HG03575 (cell line): Measurements from ENCODE around the gene TBC1D22A.

Experiments
- ATAC-seq: cut with Tn5 transposase; IDR thresholded peaks from one replicate; pipeline ENCODE4 v1.9.1; 2021; ENCODE audit not compliant: unreplicated experiment, insufficient number of reproducible peaks, low FRiP score; ENCODE audit errors: extremely low read depth

The TBC1D22A gene

DNA sequence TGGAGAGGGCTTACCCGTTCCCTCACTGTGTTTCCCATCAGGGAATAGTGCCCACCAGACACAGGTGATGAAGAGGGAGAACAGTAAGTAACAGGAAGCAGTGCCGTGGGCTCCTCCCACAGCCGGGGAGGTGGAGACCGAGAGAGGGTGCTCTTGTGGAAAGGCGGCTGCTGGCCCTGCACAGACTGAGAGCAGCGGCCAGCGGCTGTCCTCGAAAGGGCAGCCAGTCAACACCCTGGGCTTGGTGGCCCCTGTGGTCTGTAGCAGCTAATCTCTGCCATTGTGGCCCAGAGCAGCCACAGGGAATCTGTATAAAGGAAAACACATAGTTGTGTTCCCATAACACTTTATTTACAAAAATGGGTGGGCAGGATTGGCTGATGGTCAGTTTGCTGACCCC, 121.9 kb downstream of the TBC1D22A start:
- no peak for ATAC-seq

DNA sequence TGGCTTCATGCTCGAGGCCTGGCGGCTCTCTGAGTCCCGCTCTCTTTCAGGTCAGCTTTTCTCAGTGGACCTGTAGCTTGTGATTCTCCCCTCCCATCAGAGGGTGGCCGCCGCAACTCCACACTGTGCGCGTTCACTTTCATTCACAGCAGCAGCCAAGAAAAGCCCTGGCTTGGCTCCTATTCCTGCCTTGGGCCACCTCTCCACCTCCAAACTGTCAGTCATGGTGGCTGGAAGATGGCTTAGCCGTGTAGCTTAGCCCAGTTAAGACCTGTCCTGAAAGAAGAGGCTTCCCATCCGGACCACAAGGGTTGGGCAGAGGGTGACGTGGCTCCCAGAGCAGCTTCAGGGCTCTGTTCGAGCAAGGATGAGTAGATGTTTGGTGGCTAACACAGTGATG, 125.5 kb downstream of the TBC1D22A start:
- no peak for ATAC-seq

DNA sequence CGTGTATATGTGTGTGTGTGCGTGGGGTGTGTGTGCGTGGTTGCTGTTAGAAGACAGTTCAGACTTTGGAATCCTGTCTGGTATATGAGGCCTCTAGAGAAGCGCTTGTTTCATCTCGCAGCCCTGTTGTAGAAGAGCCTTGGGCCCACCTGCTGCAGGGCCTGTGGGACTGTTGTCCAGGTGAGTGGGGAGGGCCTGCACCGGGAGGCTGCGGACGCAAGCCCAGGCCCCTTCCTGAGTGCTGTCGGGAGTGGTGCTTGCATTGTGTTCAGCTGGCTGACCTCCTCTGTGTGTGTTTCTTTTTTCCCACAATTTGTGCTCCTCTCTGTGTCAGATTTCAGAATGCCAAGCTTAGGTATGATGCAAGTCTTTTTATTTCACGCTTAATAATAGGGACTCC, 128.4 kb downstream of the TBC1D22A start:
- ATAC-seq: no peak

- no peak for ATAC-seq
Observed at GRCh38 chr22:46891382-46891951, 129.0 kb downstream of the TBC1D22A start.

GRCh38 chr22:46892866-46893265, 130.4 kb downstream of the TBC1D22A start:
- ATAC-seq: no peak

DNA sequence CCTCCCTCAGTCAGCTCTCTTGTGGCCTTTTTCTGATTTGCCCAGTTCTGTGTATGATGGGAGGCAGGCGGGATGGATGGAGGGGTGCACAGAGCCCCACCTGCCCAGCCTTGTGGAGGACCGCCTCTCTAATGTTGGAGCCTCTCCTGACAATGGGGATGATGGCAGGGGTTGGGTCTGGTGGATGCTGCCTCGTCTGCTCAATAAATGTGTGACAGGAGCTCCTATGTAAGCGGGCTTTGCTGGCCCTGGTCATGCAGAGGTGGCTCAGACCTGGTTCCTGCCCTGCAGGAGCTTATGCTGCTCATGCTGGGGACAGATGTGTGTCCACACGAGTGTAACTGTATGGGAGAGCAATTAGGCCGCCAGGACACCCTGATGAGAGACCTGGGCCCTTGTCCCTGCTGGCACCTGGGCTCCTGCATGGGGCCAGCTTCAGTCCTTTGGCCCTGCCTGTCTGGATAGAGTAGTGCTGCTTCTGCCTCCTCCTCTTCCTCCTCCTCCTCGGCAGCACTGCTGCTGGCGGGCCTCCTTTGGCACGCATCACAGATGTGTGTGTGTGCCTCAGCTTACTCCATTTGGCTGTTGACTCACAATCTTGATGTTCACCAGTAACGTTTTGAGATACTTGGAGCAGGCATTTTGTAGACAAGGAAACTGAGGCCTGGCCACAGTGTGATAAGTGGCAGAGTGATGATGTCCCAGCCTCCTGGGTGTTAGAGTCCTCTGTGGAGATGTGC, 131.0 kb downstream of the TBC1D22A start:
- ATAC-seq: no peak

- ATAC-seq: no peak
Observed at GRCh38 chr22:46894081-46894671, 131.7 kb downstream of the TBC1D22A start.

- ATAC-seq: no peak
Observed at GRCh38 chr22:46894851-46895640, 132.6 kb downstream of the TBC1D22A start.

GRCh38 chr22:46895753-46896152, 133.3 kb downstream of the TBC1D22A start:
- no peak for ATAC-seq

- no peak for ATAC-seq
Observed at GRCh38 chr22:46896166-46896565, 133.7 kb downstream of the TBC1D22A start.

DNA sequence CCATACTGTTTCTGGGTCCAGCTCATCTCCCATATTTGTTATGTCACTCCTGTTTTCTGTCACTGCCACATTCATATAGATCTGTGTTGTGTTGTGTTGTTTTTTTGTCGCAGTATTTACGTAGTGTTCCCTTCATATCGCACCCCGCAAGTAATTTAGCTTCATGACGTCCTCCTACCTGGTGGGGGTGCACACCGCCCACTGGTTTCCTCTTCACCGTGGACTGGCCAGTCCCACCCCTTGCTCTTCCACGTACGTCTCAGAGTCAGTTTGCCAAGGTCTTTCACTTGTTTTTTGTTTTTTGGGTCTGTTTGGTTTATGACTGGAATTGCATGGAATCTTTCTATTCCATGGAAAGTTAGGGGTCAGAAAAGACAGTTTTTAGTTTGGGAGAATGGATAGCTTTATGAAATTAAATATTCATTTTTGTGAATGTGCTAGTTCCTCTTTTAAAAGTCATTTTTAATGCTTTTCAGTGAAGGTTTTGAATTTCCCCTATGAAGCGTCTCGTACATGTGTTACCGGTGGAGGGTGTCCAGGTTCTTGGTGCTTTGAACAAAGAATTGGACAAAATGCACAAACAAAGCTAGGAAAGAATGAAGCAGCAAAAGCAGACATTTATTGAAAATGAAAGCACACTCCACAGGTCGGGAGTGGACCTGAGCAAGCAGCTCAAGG, 134.3 kb downstream of the TBC1D22A start:
- ATAC-seq: no peak

DNA sequence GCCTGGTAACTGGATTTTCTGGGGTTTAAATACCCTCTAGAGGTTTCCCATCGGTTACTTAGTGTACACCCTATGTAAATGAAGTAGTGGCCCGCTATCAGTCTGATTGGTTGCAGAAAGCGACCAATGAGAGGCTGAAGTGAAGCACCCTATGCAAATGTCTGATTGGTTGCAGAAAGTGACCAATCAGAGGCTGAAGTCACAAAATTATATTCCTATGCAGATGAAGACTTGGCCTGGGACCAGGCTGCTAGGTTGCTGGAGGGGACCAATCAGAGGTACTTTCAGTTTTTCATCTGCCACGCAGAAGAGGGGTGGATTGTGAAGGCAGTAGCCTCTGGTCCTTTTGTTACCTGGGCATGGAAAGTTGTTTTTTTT, 134.8 kb downstream of the TBC1D22A start:
- ATAC-seq: no peak

GRCh38 chr22:46900549-46900948, 138.1 kb downstream of the TBC1D22A start:
- ATAC-seq: no peak

DNA sequence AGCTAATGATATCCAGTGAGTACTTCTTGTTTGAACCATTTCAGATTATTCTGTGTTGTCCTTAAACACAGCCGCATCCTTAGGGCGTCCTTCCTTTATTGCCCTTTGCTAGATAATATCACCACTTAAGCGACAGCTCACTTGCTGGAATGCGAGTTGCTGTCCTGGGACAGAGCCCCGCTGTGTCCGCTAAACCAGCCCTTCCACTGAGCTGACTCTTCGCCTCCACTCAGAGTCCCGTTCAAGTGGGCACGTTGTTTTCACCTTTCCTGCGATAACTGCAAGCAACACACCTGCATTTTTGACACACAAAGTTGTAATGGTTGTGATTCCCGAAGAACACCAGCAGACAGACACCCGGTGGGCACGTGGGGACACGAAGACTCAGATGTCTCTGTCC, 140.0 kb downstream of the TBC1D22A start:
- ATAC-seq: no peak

DNA sequence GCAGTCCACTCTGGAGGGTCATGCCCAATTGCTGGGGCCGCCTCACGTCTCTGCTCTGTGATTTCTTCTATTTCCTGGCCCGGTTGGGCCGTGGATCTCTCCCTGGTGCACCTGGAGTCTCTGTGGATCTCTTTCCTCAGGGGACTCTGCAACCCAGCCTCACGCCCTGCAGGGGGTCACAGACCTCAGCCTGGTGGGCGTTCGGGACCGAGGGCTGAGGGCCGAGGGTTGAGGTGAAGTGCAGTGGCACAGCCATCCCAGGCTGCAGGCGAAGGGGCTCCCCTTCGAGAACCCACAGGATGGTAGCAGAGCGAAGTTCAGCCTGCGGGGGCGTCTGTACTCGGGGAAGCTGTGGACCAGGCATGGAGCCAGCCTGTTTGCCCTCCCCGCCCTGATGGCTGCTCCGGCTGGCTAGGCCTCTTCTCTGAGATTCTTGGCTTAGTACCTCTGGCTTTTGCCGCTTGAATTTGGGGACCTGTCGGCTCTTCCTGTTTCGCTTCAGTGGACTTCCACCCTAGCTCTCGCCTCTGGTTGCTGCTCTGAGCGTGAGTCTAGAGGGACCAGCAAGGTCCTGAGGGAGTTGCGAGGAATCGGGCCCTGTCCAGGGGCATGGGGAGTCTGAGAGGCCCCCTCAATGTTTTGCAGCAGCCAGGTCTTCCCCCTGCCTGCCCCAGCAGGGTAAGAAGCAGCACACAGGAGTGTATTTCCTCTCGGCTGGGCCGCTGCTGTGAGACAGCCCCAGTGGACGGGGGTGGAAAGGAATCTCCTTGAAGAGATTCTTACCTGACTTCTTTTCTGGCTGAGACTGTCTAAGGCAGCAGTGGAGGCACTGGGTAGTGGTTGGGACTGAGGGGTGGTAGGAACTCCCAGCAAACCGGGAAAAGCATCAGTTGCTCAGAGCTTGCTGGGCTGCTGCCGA, 140.8 kb downstream of the TBC1D22A start:
- ATAC-seq: no peak

DNA sequence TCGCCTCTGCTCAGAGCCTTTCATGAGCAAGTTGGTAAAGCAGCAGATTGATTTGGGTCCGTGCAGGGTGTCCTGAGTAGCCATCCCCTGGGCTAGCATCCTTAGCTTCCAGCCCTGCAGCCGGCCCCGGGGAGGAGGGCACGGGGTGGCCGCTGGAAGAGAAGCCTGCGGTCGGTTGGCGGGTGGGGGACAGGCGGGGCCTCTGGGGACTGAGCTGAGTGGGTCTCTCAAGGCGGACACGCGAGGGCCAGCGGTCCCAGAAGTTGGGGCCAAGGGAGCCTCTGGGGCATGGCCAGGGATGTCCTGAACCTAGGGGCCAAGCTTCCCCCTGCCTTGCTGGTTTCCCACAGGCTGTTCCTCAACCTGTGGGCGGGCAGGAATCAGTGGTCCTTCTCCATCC, 143.0 kb downstream of the TBC1D22A start:
- ATAC-seq: no peak

GRCh38 chr22:46905834-46906233, 143.4 kb downstream of the TBC1D22A start:
- ATAC-seq: no peak

DNA sequence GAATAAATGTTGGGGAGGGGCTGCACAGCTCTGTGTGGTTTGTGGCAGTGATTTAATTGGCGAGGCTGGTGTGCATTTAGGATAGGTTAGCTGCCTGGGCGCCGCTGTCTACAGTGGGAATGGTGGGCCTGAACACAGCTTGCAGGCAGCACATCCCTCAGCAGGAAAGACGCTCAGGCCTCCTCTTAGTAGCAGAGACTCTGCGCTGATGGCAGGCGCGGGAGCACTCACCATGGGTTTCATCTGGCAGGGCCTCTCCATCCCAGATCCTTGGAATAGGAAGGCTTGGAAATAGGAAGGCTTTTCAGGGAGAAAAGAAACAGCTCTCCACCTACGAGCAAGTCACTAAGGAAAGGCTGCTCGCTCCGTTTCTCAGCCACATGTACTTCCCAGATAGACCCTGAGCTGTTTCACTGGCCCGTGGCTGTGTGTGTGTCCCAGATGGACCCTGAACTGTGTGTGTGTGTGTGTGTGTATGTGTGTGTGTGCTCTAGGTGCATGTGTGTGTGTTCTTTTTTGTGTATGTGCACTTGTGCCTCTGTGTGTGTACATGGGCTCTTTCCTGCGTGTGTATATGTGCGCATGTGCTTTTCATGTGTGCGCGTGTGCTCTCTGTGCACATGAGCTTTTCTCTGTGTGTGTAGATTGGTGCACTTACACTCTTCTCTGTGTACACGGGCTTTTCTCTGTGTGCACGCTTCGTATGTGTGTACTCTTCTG, 144.0 kb downstream of the TBC1D22A start:
- ATAC-seq: no peak
